ENCODE data around the gene POP5. TPM values are rescaled to one million over a fixed set of nuclear protein-coding genes. Genes with fewer than 3 reads are reported as not detected.

The POP5 gene
- total and polyA plus RNA-seq, 4 donors = 20.0 to 37.1 (median 24.0) TPM

DNA sequence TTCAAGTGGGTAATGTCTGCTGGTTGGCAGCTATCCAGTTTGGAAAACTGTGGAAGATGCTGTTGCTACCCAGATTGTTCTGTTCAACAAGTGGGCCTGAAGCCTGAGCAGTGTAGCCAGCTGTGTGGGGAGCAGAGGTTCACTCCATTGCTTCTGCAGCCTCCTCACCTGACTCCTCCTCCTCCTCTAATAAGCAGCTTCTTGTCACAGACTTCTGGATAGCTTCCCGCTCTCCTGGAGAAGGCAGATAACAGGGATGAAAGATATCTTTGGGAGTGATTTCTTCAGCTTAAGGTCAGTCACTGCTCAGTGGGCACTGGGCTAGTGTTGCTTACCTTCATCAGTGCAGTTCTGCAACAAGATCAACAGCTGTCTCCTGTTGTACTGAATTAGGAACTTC is 2.0 kb downstream of the POP5 start:
- Histone ChIP-seq H3K4me1 (ENCODE audit: control insufficient read depth in 4 of 4, insufficient read depth in 4 of 4, low read length in 3 of 4) (peaks cover 0 to 27% (median 21%) of the 10 kb centered on the region in 4 donors), H3K9ac (ENCODE audit: low read depth in 1 of 2, low read length in 2 of 2) (no peak overlapping the region), H3K36me3 (ENCODE audit: control insufficient read depth in 4 of 4, insufficient read depth in 3 of 4, low read depth in 1 of 4, low read length in 3 of 4) (peaks cover 4 to 48% (median 45%) of the 10 kb centered on the region in 4 donors), H3K9me3 (ENCODE audit: control insufficient read depth in 4 of 4, low read length in 3 of 4) (no peaks in the 10 kb centered on the region), H3K27ac (ENCODE audit: low read depth in 1 of 2, low read length in 2 of 2) (no peak overlapping the region), H3K27me3 (ENCODE audit: control insufficient read depth in 4 of 4, insufficient read depth in 4 of 4, low read length in 3 of 4) (no peaks in the 10 kb centered on the region), H3K4me3 (ENCODE audit: low read depth in 1 of 3, low read length in 3 of 3) (no peak overlapping the region)
- WGBS = 87% methylated on average over 1 of the region's 1 CpG
- no peak for DNase-seq (ENCODE audit: low spot score)
- TF ChIP-seq SP1 (IDR thresholded peaks at IDR 0.05) (no peak), JUND (IDR thresholded peaks at IDR 0.05) (no peak), HNF4A (conservative IDR thresholded peaks at IDR 0.05) (no peak), EGR1 (IDR thresholded peaks at IDR 0.05; ENCODE audit: low read depth in 2 of 2) (no peak)
- TF ChIP-seq, protein P1, sequence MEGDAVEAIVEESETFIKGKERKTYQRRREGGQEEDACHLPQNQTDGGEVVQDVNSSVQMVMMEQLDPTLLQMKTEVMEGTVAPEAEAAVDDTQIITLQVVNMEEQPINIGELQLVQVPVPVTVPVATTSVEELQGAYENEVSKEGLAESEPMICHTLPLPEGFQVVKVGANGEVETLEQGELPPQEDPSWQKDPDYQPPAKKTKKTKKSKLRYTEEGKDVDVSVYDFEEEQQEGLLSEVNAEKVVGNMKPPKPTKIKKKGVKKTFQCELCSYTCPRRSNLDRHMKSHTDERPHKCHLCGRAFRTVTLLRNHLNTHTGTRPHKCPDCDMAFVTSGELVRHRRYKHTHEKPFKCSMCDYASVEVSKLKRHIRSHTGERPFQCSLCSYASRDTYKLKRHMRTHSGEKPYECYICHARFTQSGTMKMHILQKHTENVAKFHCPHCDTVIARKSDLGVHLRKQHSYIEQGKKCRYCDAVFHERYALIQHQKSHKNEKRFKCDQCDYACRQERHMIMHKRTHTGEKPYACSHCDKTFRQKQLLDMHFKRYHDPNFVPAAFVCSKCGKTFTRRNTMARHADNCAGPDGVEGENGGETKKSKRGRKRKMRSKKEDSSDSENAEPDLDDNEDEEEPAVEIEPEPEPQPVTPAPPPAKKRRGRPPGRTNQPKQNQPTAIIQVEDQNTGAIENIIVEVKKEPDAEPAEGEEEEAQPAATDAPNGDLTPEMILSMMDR (IDR thresholded peaks at IDR 0.05; ENCODE audit: low read depth, low read length, missing input control) = no peak

DNA sequence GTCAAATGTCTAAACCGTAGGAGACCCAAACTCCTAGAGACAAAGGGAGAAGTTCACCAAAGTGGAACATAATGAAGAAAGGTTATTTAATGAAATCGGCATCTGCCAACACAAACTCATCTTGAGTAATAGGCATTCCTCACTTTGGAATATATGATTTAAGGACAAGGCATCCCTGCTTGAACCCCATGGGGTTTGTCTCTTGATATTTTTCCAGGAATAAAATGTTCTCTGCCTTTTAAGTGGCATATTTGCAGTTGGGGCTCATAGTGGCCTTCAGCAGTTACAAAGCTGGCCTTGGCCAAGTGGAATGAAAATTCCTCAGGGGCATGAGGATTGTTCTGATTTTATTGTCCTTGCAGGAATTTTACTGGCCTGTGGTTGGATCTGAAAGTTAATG is 7.1 kb downstream of the POP5 start:
- Histone ChIP-seq H3K4me1 (ENCODE audit: control insufficient read depth in 4 of 4, insufficient read depth in 4 of 4, low read length in 3 of 4) (no peaks in the 10 kb centered on the region), H3K4me3 (ENCODE audit: low read depth in 1 of 3, low read length in 3 of 3) (no peak overlapping the region), H3K27me3 (ENCODE audit: control insufficient read depth in 4 of 4, insufficient read depth in 4 of 4, low read length in 3 of 4) (no peaks in the 10 kb centered on the region), H3K27ac (ENCODE audit: low read depth in 1 of 2, low read length in 2 of 2) (no peak overlapping the region), H3K9ac (ENCODE audit: low read depth in 1 of 2, low read length in 2 of 2) (no peak overlapping the region), H3K9me3 (ENCODE audit: control insufficient read depth in 4 of 4, low read length in 3 of 4) (no peaks in the 10 kb centered on the region), H3K36me3 (ENCODE audit: control insufficient read depth in 4 of 4, insufficient read depth in 3 of 4, low read depth in 1 of 4, low read length in 3 of 4) (peaks cover 24 to 83% (median 76%) of the 10 kb centered on the region in 4 donors)
- TF ChIP-seq SP1 (IDR thresholded peaks at IDR 0.05) (no peak), HNF4G (IDR thresholded peaks at IDR 0.05) (no peak), EGR1 (IDR thresholded peaks at IDR 0.05; ENCODE audit: low read depth in 2 of 2) (no peak), YY1 (IDR thresholded peaks at IDR 0.05) (no peak), RXRA (IDR thresholded peaks at IDR 0.05) (no peak), HNF4A (conservative IDR thresholded peaks at IDR 0.05) (no peak), FOXA2 (IDR thresholded peaks at IDR 0.05) (no peak), RAD21 (IDR thresholded peaks at IDR 0.05) (no peak), JUND (IDR thresholded peaks at IDR 0.05) (no peak), TAF1 (conservative IDR thresholded peaks at IDR 0.05) (no peak), FOXA1 (IDR thresholded peaks at IDR 0.05) (no peak), GABPA (IDR thresholded peaks at IDR 0.05 in 1 of 2, conservative IDR thresholded peaks at IDR 0.05 in 1 of 2) (no peak)
- TF ChIP-seq, protein P2, sequence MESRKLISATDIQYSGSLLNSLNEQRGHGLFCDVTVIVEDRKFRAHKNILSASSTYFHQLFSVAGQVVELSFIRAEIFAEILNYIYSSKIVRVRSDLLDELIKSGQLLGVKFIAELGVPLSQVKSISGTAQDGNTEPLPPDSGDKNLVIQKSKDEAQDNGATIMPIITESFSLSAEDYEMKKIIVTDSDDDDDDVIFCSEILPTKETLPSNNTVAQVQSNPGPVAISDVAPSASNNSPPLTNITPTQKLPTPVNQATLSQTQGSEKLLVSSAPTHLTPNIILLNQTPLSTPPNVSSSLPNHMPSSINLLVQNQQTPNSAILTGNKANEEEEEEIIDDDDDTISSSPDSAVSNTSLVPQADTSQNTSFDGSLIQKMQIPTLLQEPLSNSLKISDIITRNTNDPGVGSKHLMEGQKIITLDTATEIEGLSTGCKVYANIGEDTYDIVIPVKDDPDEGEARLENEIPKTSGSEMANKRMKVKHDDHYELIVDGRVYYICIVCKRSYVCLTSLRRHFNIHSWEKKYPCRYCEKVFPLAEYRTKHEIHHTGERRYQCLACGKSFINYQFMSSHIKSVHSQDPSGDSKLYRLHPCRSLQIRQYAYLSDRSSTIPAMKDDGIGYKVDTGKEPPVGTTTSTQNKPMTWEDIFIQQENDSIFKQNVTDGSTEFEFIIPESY (IDR thresholded peaks at IDR 0.05) = no peak
- TF ChIP-seq, protein P1 (IDR thresholded peaks at IDR 0.05; ENCODE audit: low read depth, low read length, missing input control) = no peak
- TF ChIP-seq, protein P3, sequence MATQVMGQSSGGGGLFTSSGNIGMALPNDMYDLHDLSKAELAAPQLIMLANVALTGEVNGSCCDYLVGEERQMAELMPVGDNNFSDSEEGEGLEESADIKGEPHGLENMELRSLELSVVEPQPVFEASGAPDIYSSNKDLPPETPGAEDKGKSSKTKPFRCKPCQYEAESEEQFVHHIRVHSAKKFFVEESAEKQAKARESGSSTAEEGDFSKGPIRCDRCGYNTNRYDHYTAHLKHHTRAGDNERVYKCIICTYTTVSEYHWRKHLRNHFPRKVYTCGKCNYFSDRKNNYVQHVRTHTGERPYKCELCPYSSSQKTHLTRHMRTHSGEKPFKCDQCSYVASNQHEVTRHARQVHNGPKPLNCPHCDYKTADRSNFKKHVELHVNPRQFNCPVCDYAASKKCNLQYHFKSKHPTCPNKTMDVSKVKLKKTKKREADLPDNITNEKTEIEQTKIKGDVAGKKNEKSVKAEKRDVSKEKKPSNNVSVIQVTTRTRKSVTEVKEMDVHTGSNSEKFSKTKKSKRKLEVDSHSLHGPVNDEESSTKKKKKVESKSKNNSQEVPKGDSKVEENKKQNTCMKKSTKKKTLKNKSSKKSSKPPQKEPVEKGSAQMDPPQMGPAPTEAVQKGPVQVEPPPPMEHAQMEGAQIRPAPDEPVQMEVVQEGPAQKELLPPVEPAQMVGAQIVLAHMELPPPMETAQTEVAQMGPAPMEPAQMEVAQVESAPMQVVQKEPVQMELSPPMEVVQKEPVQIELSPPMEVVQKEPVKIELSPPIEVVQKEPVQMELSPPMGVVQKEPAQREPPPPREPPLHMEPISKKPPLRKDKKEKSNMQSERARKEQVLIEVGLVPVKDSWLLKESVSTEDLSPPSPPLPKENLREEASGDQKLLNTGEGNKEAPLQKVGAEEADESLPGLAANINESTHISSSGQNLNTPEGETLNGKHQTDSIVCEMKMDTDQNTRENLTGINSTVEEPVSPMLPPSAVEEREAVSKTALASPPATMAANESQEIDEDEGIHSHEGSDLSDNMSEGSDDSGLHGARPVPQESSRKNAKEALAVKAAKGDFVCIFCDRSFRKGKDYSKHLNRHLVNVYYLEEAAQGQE (IDR thresholded peaks at IDR 0.05) = no peak
- TF ChIP-seq, protein P4, sequence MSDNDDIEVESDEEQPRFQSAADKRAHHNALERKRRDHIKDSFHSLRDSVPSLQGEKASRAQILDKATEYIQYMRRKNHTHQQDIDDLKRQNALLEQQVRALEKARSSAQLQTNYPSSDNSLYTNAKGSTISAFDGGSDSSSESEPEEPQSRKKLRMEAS (IDR thresholded peaks at IDR 0.05) = no peak
- WGBS = 90% methylated on average over 2 of the region's 2 CpGs
- no peak for DNase-seq (ENCODE audit: low spot score)
